GM12801 (cell line): Measurements from ENCODE around the gene EID1.

Experiments used
- TF ChIP-seq, protein P1 (sequence below): IDR thresholded peaks from one replicate; pipeline ENCODE4 v1.5.1; 2011; ENCODE audit warnings: control low read depth; ENCODE audit not compliant: insufficient read length; ENCODE audit errors: extremely low read depth

EID1 gene

DNA sequence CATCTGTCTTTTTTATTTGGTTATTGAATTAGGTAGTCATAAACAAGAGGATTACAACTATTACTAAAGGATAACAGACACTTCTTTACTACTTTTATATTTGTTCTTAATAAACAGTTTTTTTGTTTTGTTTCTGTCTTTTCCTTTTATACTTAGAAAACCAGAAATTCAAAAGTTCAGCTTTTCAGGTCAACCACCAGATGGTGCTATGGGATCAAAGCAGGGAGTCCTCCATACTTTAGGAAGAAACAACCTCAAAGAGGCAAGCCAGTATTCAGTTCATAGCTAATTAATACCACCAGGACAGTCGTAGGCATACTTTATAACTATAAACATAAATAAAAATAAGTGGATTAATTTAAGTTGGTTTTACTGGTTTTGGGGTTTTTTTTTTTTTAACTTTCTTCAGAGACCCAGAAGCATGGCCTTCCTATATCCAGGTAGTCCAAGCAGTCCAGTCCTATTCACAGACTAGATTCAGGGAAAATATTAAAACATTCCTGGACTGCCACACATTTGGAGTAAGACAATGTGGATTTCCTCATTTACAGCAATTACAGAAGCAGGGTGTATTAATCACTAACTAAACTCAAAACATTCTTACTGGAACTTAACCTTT lies 16.0 kb upstream of the EID1 start:
- TF ChIP-seq, protein P1, sequence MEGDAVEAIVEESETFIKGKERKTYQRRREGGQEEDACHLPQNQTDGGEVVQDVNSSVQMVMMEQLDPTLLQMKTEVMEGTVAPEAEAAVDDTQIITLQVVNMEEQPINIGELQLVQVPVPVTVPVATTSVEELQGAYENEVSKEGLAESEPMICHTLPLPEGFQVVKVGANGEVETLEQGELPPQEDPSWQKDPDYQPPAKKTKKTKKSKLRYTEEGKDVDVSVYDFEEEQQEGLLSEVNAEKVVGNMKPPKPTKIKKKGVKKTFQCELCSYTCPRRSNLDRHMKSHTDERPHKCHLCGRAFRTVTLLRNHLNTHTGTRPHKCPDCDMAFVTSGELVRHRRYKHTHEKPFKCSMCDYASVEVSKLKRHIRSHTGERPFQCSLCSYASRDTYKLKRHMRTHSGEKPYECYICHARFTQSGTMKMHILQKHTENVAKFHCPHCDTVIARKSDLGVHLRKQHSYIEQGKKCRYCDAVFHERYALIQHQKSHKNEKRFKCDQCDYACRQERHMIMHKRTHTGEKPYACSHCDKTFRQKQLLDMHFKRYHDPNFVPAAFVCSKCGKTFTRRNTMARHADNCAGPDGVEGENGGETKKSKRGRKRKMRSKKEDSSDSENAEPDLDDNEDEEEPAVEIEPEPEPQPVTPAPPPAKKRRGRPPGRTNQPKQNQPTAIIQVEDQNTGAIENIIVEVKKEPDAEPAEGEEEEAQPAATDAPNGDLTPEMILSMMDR, result no peak

GRCh38 chr15:48862705-48863104 lies 15.2 kb upstream of the EID1 start:
- TF ChIP-seq, protein P1, result no peak

DNA sequence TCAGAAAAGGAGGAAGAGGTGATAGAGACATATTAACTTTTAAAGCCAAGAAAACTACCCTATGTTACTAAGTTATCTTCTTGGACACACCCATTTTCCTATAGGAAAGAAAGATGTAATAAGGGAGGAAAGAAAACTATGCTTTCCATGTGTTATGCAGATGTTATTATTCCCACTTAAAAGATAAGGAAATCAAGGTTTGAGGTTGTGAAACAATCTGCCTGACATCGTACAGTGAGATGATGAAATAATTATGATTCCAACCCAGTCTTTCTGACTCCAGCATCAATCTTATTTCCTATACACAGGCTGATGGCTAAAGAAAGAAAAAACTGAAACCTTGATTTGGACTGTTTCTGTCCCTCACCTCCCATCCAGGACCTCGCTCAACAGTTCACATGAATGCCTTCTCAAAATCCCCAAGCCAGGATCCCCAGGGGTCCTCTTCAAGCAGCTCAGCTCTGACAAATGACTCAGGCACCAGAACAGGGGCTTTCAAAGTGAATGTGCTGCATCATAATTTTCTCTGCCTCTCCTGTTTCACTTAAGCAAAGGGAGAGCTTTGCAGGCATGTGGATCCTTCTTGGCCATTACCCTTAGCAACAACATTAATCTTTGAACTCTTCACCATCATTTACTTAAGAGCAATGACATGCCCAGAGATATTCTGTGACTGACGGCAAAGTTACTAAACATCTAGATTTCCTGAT lies 12.4 kb upstream of the EID1 start:
- TF ChIP-seq, protein P1, result no peak

- TF ChIP-seq, protein P1, result no peak
These were observed 11.8 kb upstream of the EID1 start for GRCh38 chr15:48866141-48866563.

DNA sequence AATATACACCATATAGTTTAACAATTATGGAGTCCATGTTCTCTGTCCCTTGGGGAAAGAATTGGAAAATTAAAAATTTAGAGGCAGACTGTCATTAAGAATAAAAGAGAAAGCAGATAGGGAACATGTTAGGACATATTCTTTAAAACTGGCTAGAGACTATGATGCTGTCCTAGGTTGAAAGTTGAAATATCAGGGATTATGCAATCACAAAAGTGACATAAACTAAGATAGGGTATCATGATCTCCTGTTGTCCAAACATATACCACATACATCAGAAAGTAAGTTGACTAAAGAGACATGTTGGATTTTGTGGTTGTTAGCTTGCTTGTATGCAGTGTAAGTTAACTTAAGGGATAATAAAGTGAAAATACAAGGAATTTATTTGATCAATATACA lies 9.9 kb upstream of the EID1 start:
- TF ChIP-seq, protein P1, result no peak

DNA sequence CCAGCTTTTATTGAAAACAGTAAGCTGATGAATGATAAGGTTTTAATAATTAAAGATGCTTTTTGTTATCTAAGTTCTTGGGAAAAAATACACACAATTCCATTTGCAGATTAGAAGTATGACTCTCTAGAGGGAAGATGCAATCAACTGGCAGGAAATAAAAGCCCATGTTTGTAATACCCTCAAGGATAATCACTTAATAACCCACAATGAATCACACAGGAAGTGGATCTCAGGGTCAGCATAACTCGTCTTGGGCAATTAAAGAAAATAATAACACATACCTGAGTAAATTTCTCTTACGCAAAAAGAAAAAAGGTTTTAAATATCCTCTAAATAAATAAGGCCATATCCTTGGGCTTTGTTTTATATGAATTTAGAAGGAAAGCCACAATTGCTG lies 9.4 kb upstream of the EID1 start:
- TF ChIP-seq, protein P1, result no peak

DNA sequence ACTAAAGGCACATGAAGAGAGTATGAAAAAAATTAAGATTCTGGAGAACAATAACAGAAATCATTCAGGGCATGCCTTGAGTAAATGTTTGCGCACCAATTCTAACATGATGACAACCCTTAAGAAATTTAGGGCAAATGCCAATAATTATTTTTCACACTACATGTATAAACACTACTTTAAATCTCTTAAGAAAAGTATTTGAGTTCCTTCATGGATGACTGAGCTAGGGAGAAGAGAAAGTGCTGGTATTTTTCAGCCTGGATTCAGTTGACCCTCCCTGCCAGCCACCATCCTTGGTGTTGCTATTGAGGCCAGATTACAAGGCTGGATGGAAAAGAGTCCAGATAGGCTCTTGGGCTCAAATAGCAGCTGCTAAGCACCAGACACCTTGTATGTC lies 8.0 kb upstream of the EID1 start:
- TF ChIP-seq, protein P1, result no peak
